ENCODE results near the gene ANO7. TPM values are rescaled to one million over a fixed set of nuclear protein-coding genes. Genes with fewer than 3 reads are reported as not detected.

Gene ANO7
- total and polyA plus RNA-seq, 2 of the 8 experiments (the other 6 are each of a cell fraction or from before 2014, with no cell fraction given): 3.2 to 6.9 TPM

DNA sequence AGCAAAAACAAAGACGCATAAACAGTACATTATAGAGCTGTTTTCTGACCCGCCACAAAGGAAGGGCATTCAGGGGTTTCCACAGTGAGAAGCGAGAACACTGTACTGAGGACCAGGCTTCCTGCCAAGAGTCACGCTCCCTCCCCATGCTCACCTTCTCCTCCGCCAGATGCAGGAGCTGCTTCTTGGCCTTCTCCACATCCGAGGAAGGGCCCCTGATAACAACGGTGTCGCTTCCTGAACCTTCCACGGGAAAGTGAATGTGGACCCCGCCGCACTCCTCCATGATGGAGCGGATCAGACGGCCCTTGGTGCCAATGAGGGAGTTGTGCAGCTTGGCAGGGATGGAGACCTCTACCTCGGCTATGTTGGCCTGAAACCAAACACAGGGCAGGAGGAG is 53.8 kb downstream of the ANO7 start:
- H4K20me1 ChIP-seq (replicated peaks in 1 of 2; ENCODE audit: control insufficient read depth in 1 of 2, insufficient read depth in 2 of 2, low read length in 2 of 2): peaks cover 9% of the 10 kb centered on the region in 2 experiments
- DNase-seq (ENCODE audit: low read depth in 1 of 2, low spot score in 2 of 2) (no peak), FAIRE-seq (no peak)
- H2BK5ac ChIP-seq (ENCODE audit: low read depth, low read length): no peak overlapping the region
- H4K91ac ChIP-seq (replicated peaks; ENCODE audit: insufficient read length, low read length): no peak overlapping the region
- H2AK5ac ChIP-seq (ENCODE audit: low read depth, low read length): no peak overlapping the region
- WGBS, 2 experiments (ENCODE audit: extremely low coverage in 1 of 2, insufficient coverage in 1 of 2, insufficient read length in 1 of 2, insufficient replicate concordance in 2 of 2, low coverage in 1 of 2, low lambda C conversion rate in 2 of 2, missing lambda C conversion rate in 1 of 2): 92% methylated on average over 14 of the region's 14 CpGs; no CpG with 5 or more reads in 1 of the 2 experiments
- no peaks in the 10 kb centered on the region for H3K4me1 ChIP-seq (replicated peaks in 1 of 4; ENCODE audit: control insufficient read depth in 3 of 4, insufficient read depth in 4 of 4, low read length in 3 of 4)
- TF ChIP-seq KDM1A (IDR thresholded peaks at IDR 0.05; ENCODE audit: borderline replicate concordance, low read length): no peak
- TF ChIP-seq ATF3 (IDR thresholded peaks at IDR 0.05; ENCODE audit: insufficient read depth, low read depth, low read length): no peak
- TF ChIP-seq RNF2 (IDR thresholded peaks at IDR 0.05; ENCODE audit: borderline replicate concordance, low read depth, low read length, missing control alignments, poor library complexity, severe bottlenecking): no peak
- TF ChIP-seq FOSL1 (IDR thresholded peaks at IDR 0.05; ENCODE audit: insufficient read depth, low read depth, low read length): no peak
- TF ChIP-seq GABPA (IDR thresholded peaks at IDR 0.05; ENCODE audit: borderline replicate concordance, insufficient read depth, low read length): no peak
- no peak for TF ChIP-seq RXRA (IDR thresholded peaks at IDR 0.05; ENCODE audit: insufficient read depth, low read depth, low read length)
- H3K56ac ChIP-seq (replicated peaks; ENCODE audit: insufficient read length, low read depth, low read length): no peak overlapping the region
- H3K23me2 ChIP-seq (ENCODE audit: low read depth, low read length): no peaks in the 10 kb centered on the region
- H3K9me3 ChIP-seq (ENCODE audit: insufficient read depth in 2 of 2, low read depth in 1 of 2, low read length in 1 of 2): no peaks in the 10 kb centered on the region
- H2BK20ac ChIP-seq (ENCODE audit: low read length): no peak overlapping the region
- H3K14ac ChIP-seq (ENCODE audit: insufficient read length): no peak overlapping the region
- H2BK15ac ChIP-seq (ENCODE audit: low read length): no peak overlapping the region
- no peak overlapping the region for H2AFZ ChIP-seq (ENCODE audit: low read length)
- H2BK120ac ChIP-seq (replicated peaks; ENCODE audit: low read depth, low read length): no peak overlapping the region
- POLR2A ChIA-PET (ENCODE audit: partially characterized antibody): interaction anchor here (0.7 kb wide), 1 partner anchor 46 kb away, joined by 3 read pairs; no protein-coding TSS in a partner anchor
- no peak overlapping the region for H3K9ac ChIP-seq (replicated peaks in 1 of 4; ENCODE audit: extremely low read depth in 1 of 4, low read depth in 3 of 4, low read length in 3 of 4)
- H3K27ac ChIP-seq (ENCODE audit: low read depth, low read length): no peak overlapping the region
- no peak overlapping the region for H4K5ac ChIP-seq (ENCODE audit: insufficient read length, low read depth, low read length)
- no peak overlapping the region for H4K8ac ChIP-seq (ENCODE audit: extremely low read depth, insufficient read depth, low read length)
- H3K4me3 ChIP-seq (ENCODE audit: extremely low read depth in 1 of 4, insufficient read depth in 2 of 4, low read depth in 3 of 4, low read length in 4 of 4): no peak overlapping the region
- H3K79me2 ChIP-seq (ENCODE audit: control insufficient read depth in 1 of 2, insufficient read depth in 2 of 2, low read length in 2 of 2): no peaks in the 10 kb centered on the region
- H3K4me2 ChIP-seq (ENCODE audit: insufficient read depth in 1 of 2, low read depth in 2 of 2, low read length in 2 of 2): no peak overlapping the region
- CTCF ChIA-PET (ENCODE audit: partially characterized antibody): interaction anchor here (0.5 to 1.8 kb wide), 3 partner anchors 13 to 420 kb away, joined by 3 to 4 read pairs (median 3); no protein-coding TSS in a partner anchor
- no peak overlapping the region for H3K23ac ChIP-seq (ENCODE audit: insufficient read length)
- H3K4ac ChIP-seq (replicated peaks; ENCODE audit: insufficient read length, low read depth, low read length): no peak overlapping the region
- no peaks in the 10 kb centered on the region for H3K27me3 ChIP-seq (replicated peaks in 1 of 4; ENCODE audit: control insufficient read depth in 3 of 4, extremely low read depth in 1 of 4, insufficient read depth in 3 of 4, low read length in 3 of 4)
- peaks cover 47 to 96% (median 79%) of the 10 kb centered on the region in 4 experiments for H3K36me3 ChIP-seq (ENCODE audit: control insufficient read depth in 2 of 4, insufficient read depth in 4 of 4, low read length in 3 of 4)
- H3K18ac ChIP-seq (ENCODE audit: extremely low read depth, low read length): no peak overlapping the region
- H2BK12ac ChIP-seq (ENCODE audit: low read depth, low read length): no peak overlapping the region
- no peaks in the 10 kb centered on the region; the same call in 1 of the 2 replicates for H3K79me1 ChIP-seq (ENCODE audit: low read depth, low read length)
